Naive thymus-derived CD4-positive, alpha-beta T cell (primary cell): ENCODE measurements around the gene EDN2. TPM values are rescaled to one million over a fixed set of nuclear protein-coding genes. Genes with fewer than 3 reads are reported as not detected.
A peak's percentile ranks its signal among the peaks of the same experiment; 100 is the strongest.

Source experiments
- ATAC-seq: fragments of 150-1000 bp; cut with Tn5 transposase; 2 replicates; pipeline ENCODE4 v1.10.0; 2021; ENCODE audit warnings: mild to moderate bottlenecking, moderate library complexity
- CTCF ChIA-PET: fragments of 350-600 bp; sonication (Branson Sonifier 250); formaldehyde crosslinking; loops from one replicate; lab custom pipeline; 2021; ENCODE audit warnings: antibody characterized with exemption; lab: Charles Lee
- POLR2A ChIA-PET: fragments of 350-600 bp; sonication (Branson Sonifier 250); formaldehyde crosslinking; loops from one replicate; lab custom pipeline; 2021; ENCODE audit warnings: antibody characterized with exemption, inconsistent platforms; lab: Charles Lee
- DNase-seq, 9 donors: peaks; one replicate each; pipeline versions ENCODE4 v3.0.0 to v3.0.0-alpha.2; 2020 to 2022; ENCODE audit warnings: mixed read lengths in 1 of 9
- H3K27ac ChIP-seq: one replicate; pipeline ENCODE4 v1.7.0; 2013; ENCODE audit warnings: mild to moderate bottlenecking, low read depth, low read length, moderate library complexity
- H3K27me3 ChIP-seq, 2 donors: one replicate each; pipeline ENCODE4 v1.7.0; 2013; ENCODE audit warnings: low read length in 2 of 2, mild to moderate bottlenecking in 2 of 2, moderate library complexity in 2 of 2; ENCODE audit not compliant: control insufficient read depth in 2 of 2, insufficient read depth in 2 of 2
- H3K36me3 ChIP-seq, 3 experiments: 1 replicate in 2 of 3; 2 replicates in 1 of 3; pipeline ENCODE4 v1.7.0; 2013; ENCODE audit warnings: low read length in 3 of 3, mild to moderate bottlenecking in 3 of 3, moderate library complexity in 1 of 3; ENCODE audit not compliant: insufficient read depth in 3 of 3, control insufficient read depth in 2 of 3
- H3K4me1 ChIP-seq, 2 donors: one replicate each; pipeline ENCODE4 v1.7.0; 2013; ENCODE audit warnings: low read length in 2 of 2, mild to moderate bottlenecking in 2 of 2, moderate library complexity in 1 of 2; ENCODE audit not compliant: control insufficient read depth in 2 of 2, insufficient read depth in 2 of 2
- H3K4me3 ChIP-seq: 2 replicates; pipeline ENCODE4 v1.7.0; 2013; ENCODE audit warnings: mild to moderate bottlenecking, low read length
- H3K9me3 ChIP-seq, 3 experiments: 1 replicate in 2 of 3; 2 replicates in 1 of 3; pipeline ENCODE4 v1.7.0; 2013; ENCODE audit warnings: low read length in 3 of 3; ENCODE audit not compliant: control insufficient read depth in 2 of 3
- H3K27ac Mint-ChIP-seq, 9 donors: one replicate each; pipeline ENCODE4 v1.8.0; 2020 to 2022; ENCODE audit warnings: mixed read lengths in 9 of 9, mild to moderate bottlenecking in 8 of 9, moderate library complexity in 5 of 9, inconsistent platforms in 2 of 9
- H3K27me3 Mint-ChIP-seq, 5 donors: one replicate each; pipeline ENCODE4 v1.8.0; 2021 to 2022; ENCODE audit warnings: mixed read lengths in 5 of 5, mild to moderate bottlenecking in 1 of 5
- H3K36me3 Mint-ChIP-seq, 5 donors: one replicate each; pipeline ENCODE4 v1.8.0; 2020 to 2022; ENCODE audit warnings: mixed read lengths in 5 of 5, mild to moderate bottlenecking in 3 of 5, inconsistent platforms in 1 of 5
- H3K4me1 Mint-ChIP-seq, 7 donors: one replicate each; pipeline ENCODE4 v1.8.0; 2020 to 2022; ENCODE audit warnings: mixed read lengths in 7 of 7, mild to moderate bottlenecking in 3 of 7, inconsistent platforms in 1 of 7
- H3K4me3 Mint-ChIP-seq, 10 donors: one replicate each; pipeline ENCODE4 v1.8.0; 2020 to 2022; ENCODE audit warnings: mild to moderate bottlenecking in 10 of 10, mixed read lengths in 10 of 10, moderate library complexity in 6 of 10, inconsistent platforms in 2 of 10
- H3K9me3 Mint-ChIP-seq, 11 donors: one replicate each; pipeline ENCODE4 v1.8.0; 2020 to 2022; ENCODE audit warnings: mixed read lengths in 11 of 11, mild to moderate bottlenecking in 4 of 11, inconsistent platforms in 1 of 11, moderate library complexity in 1 of 11
- intact Hi-C, 2 donors: fragments of 100-400 bp; cut with micrococcal nuclease; formaldehyde crosslinking; loops; one replicate each; pipeline ENCODE4 v1.15.1; 2023
- polyA plus RNA-seq, 2 donors: library from polyadenylated mRNA; unstranded; fragments of 300-500 nt; fragmentation: Illumina TruSeq; gene quantifications; one replicate each; pipeline ENCODE4 v1.2.3, GENCODE V29; 2021
- total RNA-seq, 6 experiments: library from RNA in 5 of 6; stranded (reverse) in 5 of 6; gene quantifications; 1 replicate in 5 of 6; 2 replicates in 1 of 6; pipeline ENCODE4 v1.2.3 and lab custom pipeline; 2021 to 2026

Gene EDN2
- total and polyA plus RNA-seq, 7 experiments from 2014 or later = not detected

DNA sequence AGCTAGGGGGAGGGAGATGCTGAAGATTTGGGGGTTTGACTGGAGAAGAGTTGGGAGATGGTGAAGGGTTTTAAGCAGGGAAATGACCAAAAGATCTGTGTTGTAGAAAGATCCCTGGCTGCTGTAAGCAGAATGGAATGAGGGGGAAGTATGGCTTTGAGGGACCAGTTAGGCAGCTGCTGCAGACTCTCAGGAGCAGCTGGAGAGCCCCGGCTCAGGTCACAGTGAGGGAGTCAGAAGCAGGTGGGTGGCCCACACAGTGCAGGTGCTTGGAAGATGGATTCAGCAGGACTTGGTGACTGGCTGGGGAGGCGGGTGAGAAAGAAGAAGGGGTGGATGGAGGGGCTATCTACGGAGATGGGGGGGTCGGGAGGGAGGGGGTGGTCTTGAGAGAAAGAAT, 35.7 kb downstream of the EDN2 start:
- intact Hi-C loops = no loop called here
- Mint-ChIP-seq H3K36me3 (peaks cover 0 to 4% (median 0%) of the 10 kb centered on the region in 5 donors), H3K27ac (no peak overlapping the region), H3K9me3 (peaks cover 0 to 17% (median 6%) of the 10 kb centered on the region in 11 donors), H3K27me3 (peaks cover 0 to 9% (median 0%) of the 10 kb centered on the region in 5 donors), H3K4me1 (no peaks in the 10 kb centered on the region), H3K4me3 (peak overlapping the region in 1 of 10 donors; percentile 5)
- peaks cover 0 to 17% (median 0%) of the 10 kb centered on the region in 3 experiments for H3K9me3 ChIP-seq
- no peak overlapping the region for H3K4me3 ChIP-seq
- DNase-seq (no peak), ATAC-seq (no peak)
- H3K36me3 ChIP-seq = no peaks in the 10 kb centered on the region
- H3K4me1 ChIP-seq = no peaks in the 10 kb centered on the region
- H3K27me3 ChIP-seq = no peaks in the 10 kb centered on the region
- CTCF ChIA-PET = no interaction called here
- H3K27ac ChIP-seq = no peak overlapping the region
- POLR2A ChIA-PET = no interaction called here

DNA sequence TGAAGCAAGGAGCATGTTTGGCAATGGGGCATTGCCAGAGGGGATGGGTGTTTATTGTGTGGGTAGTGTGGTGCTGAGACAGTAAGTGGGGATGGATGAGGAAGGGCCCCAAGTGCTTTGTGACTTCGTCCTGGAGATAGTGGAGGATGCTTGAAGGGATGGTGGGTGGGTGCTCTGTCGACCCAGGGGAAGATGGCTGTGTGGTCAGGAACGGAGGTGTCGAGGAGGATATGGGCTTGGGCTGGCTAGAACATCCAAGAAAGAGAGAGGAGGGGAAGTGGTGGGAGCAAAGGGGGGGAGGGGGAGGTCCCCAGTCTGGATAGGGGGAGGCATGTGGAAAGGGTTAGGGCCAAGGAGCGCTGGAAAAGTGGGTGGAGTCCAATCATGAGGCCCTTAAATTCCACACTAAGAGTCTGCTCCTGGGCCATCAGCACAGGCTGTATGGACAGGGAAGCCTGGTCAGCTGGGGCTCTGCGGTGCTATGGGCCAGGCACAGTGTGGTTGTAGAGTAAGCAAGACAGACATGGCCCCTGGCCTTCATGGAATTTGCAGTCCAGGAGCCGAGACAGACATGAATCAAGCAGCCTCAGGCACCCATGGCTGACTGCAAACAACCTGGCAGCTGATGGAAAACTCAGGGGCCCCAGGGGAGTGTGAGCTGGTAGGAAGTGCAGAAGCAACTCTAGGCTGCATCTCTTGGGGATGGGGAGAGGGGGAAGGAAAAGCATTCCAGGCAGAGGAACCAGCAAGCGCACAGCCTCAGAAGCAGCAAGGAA, 36.3 kb downstream of the EDN2 start:
- H3K9me3 ChIP-seq = peaks cover 0 to 17% (median 0%) of the 10 kb centered on the region in 3 experiments
- CTCF ChIA-PET = no interaction called here
- H3K27me3 Mint-ChIP-seq = peaks cover 0 to 9% (median 0%) of the 10 kb centered on the region in 5 donors

DNA sequence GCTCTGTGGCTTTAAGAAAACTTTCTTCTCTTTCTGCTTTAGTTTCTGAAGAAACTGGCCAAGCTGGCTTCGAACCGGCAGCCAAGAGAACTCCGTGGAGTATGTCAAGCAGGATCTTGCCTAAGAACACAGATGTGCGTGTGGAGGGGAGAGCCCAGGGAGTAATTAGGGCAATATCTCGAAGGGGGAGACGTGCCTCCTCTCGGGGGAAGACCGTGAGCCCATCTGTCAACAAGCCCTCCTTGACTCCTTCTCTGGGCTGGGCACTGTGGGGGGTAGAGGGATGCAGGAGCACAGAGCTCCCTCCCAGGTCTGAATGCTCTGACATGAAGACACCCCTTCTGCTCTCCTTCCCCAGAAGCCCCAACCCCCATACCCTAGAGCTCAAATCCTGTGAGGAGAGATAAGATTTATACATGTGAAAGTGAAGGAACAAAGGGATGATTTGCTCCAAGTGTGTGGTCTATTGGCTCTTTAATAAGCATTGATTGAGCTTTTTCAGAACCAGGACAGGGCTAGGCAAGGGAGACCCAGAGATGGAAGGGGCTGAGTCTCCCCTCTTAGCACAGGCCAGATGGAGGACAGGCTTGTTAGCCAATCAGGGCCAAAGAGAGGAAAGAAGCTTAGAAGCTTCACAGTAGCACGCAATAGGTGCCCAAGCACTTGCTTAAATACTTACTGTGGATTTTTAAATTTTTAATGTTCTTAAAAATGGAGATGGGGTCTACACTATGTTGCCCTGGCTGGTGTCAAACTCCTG, 37.5 kb downstream of the EDN2 start:
- Histone ChIP-seq H3K36me3 (no peaks in the 10 kb centered on the region), H3K4me1 (no peaks in the 10 kb centered on the region), H3K4me3 (no peak overlapping the region), H3K9me3 (peaks cover 0 to 17% (median 0%) of the 10 kb centered on the region in 3 experiments), H3K27me3 (no peaks in the 10 kb centered on the region), H3K27ac (no peak overlapping the region)
- DNase-seq (no peak), ATAC-seq (no peak)
- Mint-ChIP-seq H3K36me3 (peaks cover 0 to 4% (median 0%) of the 10 kb centered on the region in 5 donors), H3K9me3 (peaks cover 0 to 24% (median 6%) of the 10 kb centered on the region in 11 donors), H3K27me3 (peaks cover 0 to 9% (median 5%) of the 10 kb centered on the region in 5 donors), H3K4me1 (no peaks in the 10 kb centered on the region), H3K4me3 (no peak overlapping the region), H3K27ac (no peak overlapping the region)
- intact Hi-C loops = no loop called here
- CTCF ChIA-PET = no interaction called here
- POLR2A ChIA-PET = no interaction called here

More for the DNA sequence above, 36.3 kb downstream of the EDN2 start:
- DNase-seq (no peak), ATAC-seq (no peak)
- no peaks in the 10 kb centered on the region for H3K4me1 Mint-ChIP-seq
- intact Hi-C loops = no loop called here
- no peaks in the 10 kb centered on the region for H3K27me3 ChIP-seq
- no peaks in the 10 kb centered on the region for H3K36me3 ChIP-seq
- no peak overlapping the region for H3K27ac ChIP-seq
- POLR2A ChIA-PET = no interaction called here
- peaks cover 0 to 4% (median 0%) of the 10 kb centered on the region in 5 donors for H3K36me3 Mint-ChIP-seq
- H3K4me1 ChIP-seq = no peaks in the 10 kb centered on the region
- peaks cover 0 to 23% (median 6%) of the 10 kb centered on the region in 11 donors for H3K9me3 Mint-ChIP-seq
- H3K4me3 Mint-ChIP-seq = no peak overlapping the region
- H3K27ac Mint-ChIP-seq = no peak overlapping the region
- H3K4me3 ChIP-seq = no peak overlapping the region

DNA sequence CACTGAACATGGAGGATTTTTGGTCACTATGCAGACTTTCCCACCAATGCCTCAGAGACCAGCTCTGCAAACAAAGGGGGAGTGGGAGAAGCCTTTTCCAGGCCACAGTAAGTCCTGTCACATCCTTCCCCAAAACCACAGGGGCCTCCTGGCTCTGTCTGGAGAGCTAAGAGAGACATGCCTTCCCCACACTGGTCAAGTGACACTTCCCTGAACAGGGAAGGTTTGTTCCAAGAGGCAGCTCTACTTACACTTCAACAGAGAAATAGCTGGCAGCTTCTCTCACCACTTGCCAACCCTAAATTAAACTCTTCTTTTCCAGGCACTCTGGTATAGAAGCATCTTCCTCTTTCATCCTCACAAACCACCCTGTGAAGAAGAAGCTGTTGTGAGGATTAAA, 39.7 kb downstream of the EDN2 start:
- Histone ChIP-seq H3K36me3 (no peaks in the 10 kb centered on the region), H3K27me3 (no peaks in the 10 kb centered on the region), H3K4me1 (no peaks in the 10 kb centered on the region), H3K9me3 (peaks cover 0 to 17% (median 0%) of the 10 kb centered on the region in 3 experiments), H3K27ac (no peak overlapping the region), H3K4me3 (no peak overlapping the region)
- intact Hi-C loops = no loop called here
- DNase-seq (no peak), ATAC-seq (no peak)
- Mint-ChIP-seq H3K4me3 (no peak overlapping the region), H3K27ac (no peak overlapping the region), H3K36me3 (peaks cover 0 to 4% (median 0%) of the 10 kb centered on the region in 5 donors), H3K4me1 (no peaks in the 10 kb centered on the region), H3K27me3 (peaks cover 0 to 10% (median 6%) of the 10 kb centered on the region in 5 donors), H3K9me3 (peaks cover 0 to 24% (median 6%) of the 10 kb centered on the region in 11 donors)
- ChIA-PET CTCF (no interaction called here), POLR2A (no interaction called here)

DNA sequence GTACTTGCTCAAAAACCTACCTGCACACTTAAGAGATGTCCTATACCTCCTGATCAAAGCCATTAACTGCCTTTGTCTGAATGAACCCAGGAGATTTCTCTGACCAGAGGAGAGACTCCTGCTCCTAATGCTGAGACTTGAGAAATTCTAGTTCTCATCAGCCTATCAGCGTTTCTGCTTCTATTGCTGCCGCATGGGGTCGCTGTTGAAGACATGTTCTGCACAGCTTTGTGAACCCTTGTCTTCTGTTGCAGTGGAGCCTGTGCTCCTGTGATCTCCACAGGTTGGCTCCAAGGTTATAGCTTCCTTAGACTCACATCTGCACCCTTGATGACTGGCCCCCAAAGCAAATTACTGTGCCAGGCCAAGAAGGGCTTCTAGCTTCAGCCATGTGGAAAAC, 40.2 kb downstream of the EDN2 start:
- ChIA-PET CTCF (no interaction called here), POLR2A (no interaction called here)
- Histone ChIP-seq H3K4me3 (no peak overlapping the region), H3K27ac (no peak overlapping the region), H3K27me3 (no peaks in the 10 kb centered on the region), H3K4me1 (no peaks in the 10 kb centered on the region), H3K36me3 (no peaks in the 10 kb centered on the region), H3K9me3 (peaks cover 0 to 17% (median 0%) of the 10 kb centered on the region in 3 experiments)
- intact Hi-C loops = no loop called here
- DNase-seq = no peak
- Mint-ChIP-seq H3K9me3 (peaks cover 0 to 24% (median 6%) of the 10 kb centered on the region in 11 donors), H3K27me3 (peaks cover 0 to 10% (median 6%) of the 10 kb centered on the region in 5 donors), H3K36me3 (peaks cover 0 to 4% (median 0%) of the 10 kb centered on the region in 5 donors), H3K27ac (no peak overlapping the region), H3K4me3 (no peak overlapping the region), H3K4me1 (no peaks in the 10 kb centered on the region)
- ATAC-seq = no peak

DNA sequence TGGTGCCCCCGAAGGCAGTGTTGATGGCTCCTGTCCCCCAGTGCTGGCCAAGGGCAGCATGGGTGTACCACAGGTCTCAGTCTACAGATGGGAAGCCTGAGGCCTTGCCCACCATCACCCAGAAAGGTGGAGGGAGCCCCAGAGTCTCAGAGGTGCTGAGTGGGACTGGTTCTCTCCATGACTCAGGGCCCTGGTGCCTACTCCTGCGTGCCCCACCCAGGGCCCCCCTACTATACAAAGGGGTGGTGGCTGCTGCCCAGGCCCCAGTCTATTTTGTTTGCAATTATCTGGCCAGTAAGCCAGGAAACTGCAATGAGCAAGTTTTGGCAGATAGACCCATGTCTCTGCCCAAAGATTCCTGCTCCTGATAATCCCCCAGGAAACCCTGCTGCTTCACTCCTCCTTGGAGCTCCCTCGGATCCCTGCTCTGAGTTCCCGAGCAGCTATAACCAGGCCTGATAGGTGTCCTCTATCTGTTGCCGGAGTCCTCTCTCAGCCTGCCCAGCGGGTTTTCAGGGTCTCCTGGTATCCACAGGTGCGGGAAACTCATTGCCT, 41.7 kb downstream of the EDN2 start:
- DNase-seq (no peak), ATAC-seq (no peak)
- intact Hi-C loops = no loop called here
- ChIA-PET POLR2A (no interaction called here), CTCF (no interaction called here)
- H3K4me3 Mint-ChIP-seq = no peak overlapping the region
- Histone ChIP-seq H3K4me3 (no peak overlapping the region), H3K9me3 (peaks cover 0 to 17% (median 0%) of the 10 kb centered on the region in 3 experiments), H3K4me1 (no peaks in the 10 kb centered on the region), H3K27ac (no peak overlapping the region), H3K36me3 (no peaks in the 10 kb centered on the region), H3K27me3 (no peaks in the 10 kb centered on the region)
- no peaks in the 10 kb centered on the region for H3K4me1 Mint-ChIP-seq
- H3K27me3 Mint-ChIP-seq = peaks cover 0 to 7% (median 6%) of the 10 kb centered on the region in 5 donors
- peaks cover 0 to 24% (median 6%) of the 10 kb centered on the region in 11 donors for H3K9me3 Mint-ChIP-seq
- H3K27ac Mint-ChIP-seq = peak overlapping the region in 1 of 9 donors; percentile 77
- peaks cover 0 to 4% (median 0%) of the 10 kb centered on the region in 5 donors for H3K36me3 Mint-ChIP-seq
